Adrenal gland (tissue), 12 donors: Measurements from ENCODE around the gene CEP41. TPM values are rescaled to one million over a fixed set of nuclear protein-coding genes. Genes with fewer than 3 reads are reported as not detected.

Experiments
- DNase-seq, 7 donors: peaks; one replicate each; pipeline ENCODE4 v3.0.0-alpha.2; 2019 to 2020
- H3K27ac ChIP-seq, 5 donors: fragments of 200-600 bp; sonication (generic) in 4 of 5; 1 replicate in 3 of 5; 2 replicates in 2 of 5; pipeline versions ENCODE4 v1.5.1 to v1.8.0; 2016 to 2020; ENCODE audit warnings: mild to moderate bottlenecking in 1 of 5
- H3K27me3 ChIP-seq: fragments of 200-600 bp; 2 replicates; pipeline ENCODE4 v1.8.0; 2021
- H3K36me3 ChIP-seq, 2 donors: fragments of 200-600 bp; replicated peaks in 1 of 2; 1 replicate in 1 of 2; 2 replicates in 1 of 2; pipeline versions ENCODE4 v1.5.1 to v1.8.0; 2018 to 2022
- H3K4me1 ChIP-seq, 2 donors: fragments of 200-600 bp; replicated peaks in 1 of 2; 1 replicate in 1 of 2; 2 replicates in 1 of 2; pipeline versions ENCODE4 v1.5.1 to v1.8.0; 2018 to 2021
- H3K4me3 ChIP-seq, 4 donors: fragments of 200-600 bp; sonication (generic) in 3 of 4; one replicate each; pipeline ENCODE4 v1.5.1; 2016 to 2018
- H3K9me3 ChIP-seq, 3 donors: fragments of 200-600 bp; sonication (generic) in 1 of 3; replicated peaks in 1 of 3; 1 replicate in 2 of 3; 2 replicates in 1 of 3; pipeline versions ENCODE4 v1.5.1 to v1.8.0; 2016 to 2021
- POLR2A ChIP-seq, 2 donors: fragments of 450-650 bp; IDR thresholded peaks; one replicate each; pipeline ENCODE4 v1.6.1; 2017; ENCODE audit warnings: antibody characterized with exemption in 2 of 2, mild to moderate bottlenecking in 2 of 2, moderate library complexity in 1 of 2
- WGBS, 4 donors: extraction: QIAGEN DNeasy Blood & Tissue Kit in 2 of 4; methylation state at CpG; one replicate each; pipeline versions ENCODE4 v1.1.5 to v1.1.7; 2013 to 2017; 5-methylcytosine and 5-hydroxymethylcytosine counted together
- intact Hi-C, 2 donors: fragments of 100-400 bp; cut with DNase I; formaldehyde crosslinking; loops; one replicate each; pipeline versions ENCODE4 v1.14.1 to v1.15.0; 2022 to 2023
- polyA plus RNA-seq, 3 donors: library from polyadenylated mRNA; stranded (reverse); fragments of 200-250 nt in 2 of 3; fragments of 350-450 nt in 1 of 3; fragmentation: Illumina TruSeq in 1 of 3; extraction: RNeasy Lipid Tissue Mini Kit (QIAGEN cat#74804) in 1 of 3; gene quantifications; one replicate each; pipeline ENCODE4 v1.2.3, GENCODE V29; 2013 to 2014
- total RNA-seq, 9 donors: library from RNA; depleted of rRNA in 4 of 9; stranded (reverse); fragments of >200 nt in 4 of 9; fragments of 120-200 nt in 1 of 9; fragmentation: NEBNext Ultra II Directional in 1 of 9; extraction: Animal tissue kit (Norgen Biotek cat#: 25700) in 1 of 9; gene quantifications; one replicate each; pipeline versions ENCODE4 v1.1.0 to v1.2.4, GENCODE V29; 2013 to 2023
- TF ChIP-seq, protein P1 (sequence below), 6 experiments: fragments of 450-650 bp in 4 of 6; fragments of 200-600 bp in 2 of 6; sonication (generic) in 1 of 6; IDR thresholded peaks; 1 replicate in 5 of 6; 2 replicates in 1 of 6; pipeline versions ENCODE4 v1.5.1 to v1.8.0; 2016 to 2021; ENCODE audit warnings: antibody characterized with exemption in 6 of 6, mild to moderate bottlenecking in 2 of 6, moderate library complexity in 1 of 6
- donor health status: healthy with polysubstance abuse.
- donor health status: Bipolar disorder and iron deficiency.
- donor health status: DM: yes; HTN: yes; CAD: no.
- donor health status: DM: no; HTN: no; CAD: no.
- donor health status: DM: no; HTN: no; CAD: no.
- donor health status: DM: yes; HTN: yes; CAD: no.

Gene CEP41
- total and polyA plus RNA-seq, 12 donors = 3.9 to 22.9 (median 15.4) TPM

DNA sequence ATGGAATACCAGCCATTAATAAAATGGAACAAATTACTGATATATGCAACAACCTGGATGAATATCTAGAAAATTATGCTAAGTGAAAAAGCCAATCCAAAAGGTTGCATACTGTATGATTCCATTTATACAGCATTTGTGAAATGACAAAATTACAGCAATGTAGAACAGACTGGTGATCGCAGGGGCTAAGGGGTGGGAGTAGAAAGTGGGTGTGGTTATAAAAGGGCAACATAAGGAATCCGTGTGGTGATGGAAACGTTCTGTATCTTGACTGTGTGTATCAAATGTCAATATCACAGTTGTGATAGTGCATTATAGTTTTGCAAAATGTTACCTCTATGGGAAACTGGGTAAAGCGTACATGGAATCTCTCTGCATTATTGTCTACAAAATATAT lies 15.0 kb downstream of the CEP41 start:
- WGBS, 4 donors = 85 to 91% (median 88%) methylated on average over 4 of the region's 4 CpGs
- H3K27ac ChIP-seq = no peak overlapping the region
- no peaks in the 10 kb centered on the region for H3K27me3 ChIP-seq
- H3K4me1 ChIP-seq = peaks cover 0 to 15% of the 10 kb centered on the region in 2 donors
- H3K9me3 ChIP-seq = no peaks in the 10 kb centered on the region
- H3K36me3 ChIP-seq = no peaks in the 10 kb centered on the region
- intact Hi-C loops = no loop called here
- no peak for DNase-seq
- no peak overlapping the region for H3K4me3 ChIP-seq
- TF ChIP-seq, protein P1, sequence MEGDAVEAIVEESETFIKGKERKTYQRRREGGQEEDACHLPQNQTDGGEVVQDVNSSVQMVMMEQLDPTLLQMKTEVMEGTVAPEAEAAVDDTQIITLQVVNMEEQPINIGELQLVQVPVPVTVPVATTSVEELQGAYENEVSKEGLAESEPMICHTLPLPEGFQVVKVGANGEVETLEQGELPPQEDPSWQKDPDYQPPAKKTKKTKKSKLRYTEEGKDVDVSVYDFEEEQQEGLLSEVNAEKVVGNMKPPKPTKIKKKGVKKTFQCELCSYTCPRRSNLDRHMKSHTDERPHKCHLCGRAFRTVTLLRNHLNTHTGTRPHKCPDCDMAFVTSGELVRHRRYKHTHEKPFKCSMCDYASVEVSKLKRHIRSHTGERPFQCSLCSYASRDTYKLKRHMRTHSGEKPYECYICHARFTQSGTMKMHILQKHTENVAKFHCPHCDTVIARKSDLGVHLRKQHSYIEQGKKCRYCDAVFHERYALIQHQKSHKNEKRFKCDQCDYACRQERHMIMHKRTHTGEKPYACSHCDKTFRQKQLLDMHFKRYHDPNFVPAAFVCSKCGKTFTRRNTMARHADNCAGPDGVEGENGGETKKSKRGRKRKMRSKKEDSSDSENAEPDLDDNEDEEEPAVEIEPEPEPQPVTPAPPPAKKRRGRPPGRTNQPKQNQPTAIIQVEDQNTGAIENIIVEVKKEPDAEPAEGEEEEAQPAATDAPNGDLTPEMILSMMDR (IDR thresholded peaks at IDR 0.05) = no peak
- no peak for TF ChIP-seq POLR2A (IDR thresholded peaks at IDR 0.05)

DNA sequence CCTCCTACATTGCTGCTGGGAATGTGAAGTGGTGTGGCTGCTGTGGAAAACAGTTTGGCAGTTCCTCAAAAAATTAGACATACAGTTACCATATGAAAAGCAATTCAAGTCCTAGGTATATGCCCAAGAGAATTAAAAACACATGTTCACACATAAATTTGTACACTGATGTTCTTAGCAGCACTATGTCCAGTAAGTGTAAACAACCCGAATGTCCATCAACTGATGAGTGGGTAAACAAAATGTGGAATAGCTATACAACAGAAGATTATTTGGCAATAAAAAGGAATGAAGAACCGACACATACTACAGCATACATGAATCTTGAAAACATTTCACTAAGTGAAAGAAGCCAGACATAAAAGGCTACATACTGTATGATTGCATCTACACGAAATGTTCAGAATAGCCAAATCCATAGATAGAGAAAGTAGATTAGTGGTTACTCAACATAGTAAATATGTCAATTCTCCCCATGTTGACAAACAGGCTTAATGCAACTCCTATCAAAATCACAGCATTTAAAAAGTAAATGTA lies 17.2 kb downstream of the CEP41 start:
- 95 to 98% (median 96%) methylated on average over 3 of the region's 3 CpGs for WGBS, 4 donors
- TF ChIP-seq, protein P1 (IDR thresholded peaks at IDR 0.05) = no peak
- TF ChIP-seq POLR2A (IDR thresholded peaks at IDR 0.05) = no peak

GRCh38 chr7:130421684-130422083 lies 19.1 kb downstream of the CEP41 start:
- Histone ChIP-seq H3K27me3 (no peaks in the 10 kb centered on the region), H3K9me3 (no peaks in the 10 kb centered on the region), H3K27ac (peak overlapping the region in 1 of 5 donors; percentile 35), H3K36me3 (no peaks in the 10 kb centered on the region), H3K4me1 (peaks cover 6 to 23% of the 10 kb centered on the region in 2 donors), H3K4me3 (no peak overlapping the region)
- peak in 1 of 7 donors; percentile 62 for DNase-seq
- TF ChIP-seq, protein P1 (IDR thresholded peaks at IDR 0.05) = no peak
- no peak for TF ChIP-seq POLR2A (IDR thresholded peaks at IDR 0.05)
- WGBS, 4 donors = 68 to 88% (median 74%) methylated on average over 2 of the region's 2 CpGs
- intact Hi-C loops = no loop called here

More for the DNA sequence above, 17.2 kb downstream of the CEP41 start:
- DNase-seq = no peak
- Histone ChIP-seq H3K4me1 (peaks cover 0 to 9% of the 10 kb centered on the region in 2 donors), H3K9me3 (no peaks in the 10 kb centered on the region), H3K27ac (no peak overlapping the region), H3K36me3 (no peaks in the 10 kb centered on the region), H3K27me3 (no peaks in the 10 kb centered on the region), H3K4me3 (no peak overlapping the region)
- intact Hi-C loops = no loop called here

DNA sequence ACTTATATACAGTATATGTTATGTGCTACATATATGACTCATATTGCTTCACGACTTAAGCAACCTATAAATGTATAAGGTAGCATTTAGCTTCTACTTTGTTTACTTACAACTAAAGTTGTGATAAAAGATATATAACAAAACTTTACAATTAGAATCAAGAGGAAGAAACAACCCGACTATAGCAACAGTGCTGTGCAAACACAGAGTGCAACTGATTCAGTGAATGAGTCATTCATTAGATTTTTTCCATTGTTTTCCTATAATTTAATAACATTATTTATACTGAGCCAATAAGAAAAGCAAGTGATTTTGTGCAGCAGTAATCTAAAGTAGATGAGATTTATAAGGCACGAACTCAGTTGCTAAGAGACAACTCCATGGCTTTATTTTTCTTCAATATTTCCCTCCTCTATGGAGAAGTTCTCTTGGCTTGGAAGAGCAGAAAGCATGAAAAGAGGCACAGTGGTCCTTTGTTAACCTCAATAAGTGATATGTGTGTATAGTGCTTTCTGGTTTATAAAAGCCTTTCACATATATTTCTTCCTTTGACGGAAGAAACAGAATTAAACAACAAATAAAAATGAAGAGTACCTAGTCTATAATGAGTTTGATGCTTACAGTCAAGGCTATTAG lies 19.8 kb downstream of the CEP41 start:
- 78 to 93% (median 87%) methylated on average over 4 of the region's 4 CpGs for WGBS, 4 donors
- H3K27me3 ChIP-seq = no peaks in the 10 kb centered on the region
- no peak for TF ChIP-seq POLR2A (IDR thresholded peaks at IDR 0.05)
- TF ChIP-seq, protein P1 (IDR thresholded peaks at IDR 0.05) = no peak
- H3K27ac ChIP-seq = peak overlapping the region in 1 of 5 donors; percentile 35
- H3K4me1 ChIP-seq = peaks cover 6 to 23% of the 10 kb centered on the region in 2 donors
- no peak overlapping the region for H3K4me3 ChIP-seq
- intact Hi-C loops = no loop called here
- no peak for DNase-seq
- no peaks in the 10 kb centered on the region for H3K9me3 ChIP-seq
- H3K36me3 ChIP-seq = no peaks in the 10 kb centered on the region
